Astrocyte (in vitro differentiated cells and primary cell): ENCODE measurements around the gene MYT1.

Experiments used
- EZH2 ChIP-seq: IDR thresholded peaks from 2 replicates; pipeline ENCODE4 v1.6.1; 2012; ENCODE audit warnings: mild to moderate bottlenecking, low read length, inconsistent platforms; ENCODE audit not compliant: insufficient read depth
- TF ChIP-seq, protein P1 (sequence below): IDR thresholded peaks from 2 replicates; pipeline ENCODE4 v1.5.1; 2011; ENCODE audit warnings: low read depth, mild to moderate bottlenecking, inconsistent platforms, low read length, moderate library complexity; ENCODE audit not compliant: insufficient read depth

DNA sequence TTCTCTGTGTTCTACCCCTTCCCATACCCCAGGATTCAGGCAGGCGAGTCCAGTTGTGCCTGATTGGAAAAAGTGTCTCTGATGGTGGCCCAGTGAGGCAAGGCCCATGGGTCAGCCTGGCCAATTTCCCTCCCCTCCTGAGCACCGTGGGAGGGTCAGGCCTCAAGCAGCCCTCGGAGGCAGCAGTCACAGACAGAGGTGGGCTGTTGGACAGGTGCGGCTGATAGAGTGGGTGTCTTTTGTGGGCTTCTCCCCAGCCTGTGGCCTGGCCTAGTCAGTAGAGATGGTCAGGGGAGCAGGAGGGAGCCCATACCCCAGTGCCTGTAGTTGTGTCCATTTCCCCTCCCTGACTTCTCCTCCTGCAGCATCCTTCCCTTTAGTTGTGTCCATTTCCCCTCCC, 8.9 kb downstream of the MYT1 start:
- TF ChIP-seq, protein P1, sequence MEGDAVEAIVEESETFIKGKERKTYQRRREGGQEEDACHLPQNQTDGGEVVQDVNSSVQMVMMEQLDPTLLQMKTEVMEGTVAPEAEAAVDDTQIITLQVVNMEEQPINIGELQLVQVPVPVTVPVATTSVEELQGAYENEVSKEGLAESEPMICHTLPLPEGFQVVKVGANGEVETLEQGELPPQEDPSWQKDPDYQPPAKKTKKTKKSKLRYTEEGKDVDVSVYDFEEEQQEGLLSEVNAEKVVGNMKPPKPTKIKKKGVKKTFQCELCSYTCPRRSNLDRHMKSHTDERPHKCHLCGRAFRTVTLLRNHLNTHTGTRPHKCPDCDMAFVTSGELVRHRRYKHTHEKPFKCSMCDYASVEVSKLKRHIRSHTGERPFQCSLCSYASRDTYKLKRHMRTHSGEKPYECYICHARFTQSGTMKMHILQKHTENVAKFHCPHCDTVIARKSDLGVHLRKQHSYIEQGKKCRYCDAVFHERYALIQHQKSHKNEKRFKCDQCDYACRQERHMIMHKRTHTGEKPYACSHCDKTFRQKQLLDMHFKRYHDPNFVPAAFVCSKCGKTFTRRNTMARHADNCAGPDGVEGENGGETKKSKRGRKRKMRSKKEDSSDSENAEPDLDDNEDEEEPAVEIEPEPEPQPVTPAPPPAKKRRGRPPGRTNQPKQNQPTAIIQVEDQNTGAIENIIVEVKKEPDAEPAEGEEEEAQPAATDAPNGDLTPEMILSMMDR = no peak
- no peak for TF ChIP-seq EZH2
